Fibroblast of villous mesenchyme (primary cell): ENCODE measurements around the gene APOC3. TPM values are rescaled to one million over a fixed set of nuclear protein-coding genes. Genes with fewer than 3 reads are reported as not detected.

Experiments
- DNase-seq: peaks from one replicate; pipeline ENCODE4 v3.0.0-alpha.2; 2010; ENCODE audit warnings: low read depth
- H3K4me3 ChIP-seq: 2 replicates; pipeline ENCODE4 v1.5.1; 2011; ENCODE audit warnings: low read depth, mild to moderate bottlenecking, low read length
- total RNA-seq: library from RNA; depleted of rRNA; stranded (reverse); fragments of >200 nt; gene quantifications from 2 replicates; pipeline ENCODE4 v1.2.3, GENCODE V29; 2012
- TF ChIP-seq, protein P1 (sequence below): IDR thresholded peaks from 2 replicates; pipeline ENCODE4 v1.5.1; 2012; ENCODE audit warnings: low read depth, mild to moderate bottlenecking, low read length; ENCODE audit not compliant: insufficient read depth

Gene APOC3
- total RNA-seq, 1 donor, result not detected

DNA sequence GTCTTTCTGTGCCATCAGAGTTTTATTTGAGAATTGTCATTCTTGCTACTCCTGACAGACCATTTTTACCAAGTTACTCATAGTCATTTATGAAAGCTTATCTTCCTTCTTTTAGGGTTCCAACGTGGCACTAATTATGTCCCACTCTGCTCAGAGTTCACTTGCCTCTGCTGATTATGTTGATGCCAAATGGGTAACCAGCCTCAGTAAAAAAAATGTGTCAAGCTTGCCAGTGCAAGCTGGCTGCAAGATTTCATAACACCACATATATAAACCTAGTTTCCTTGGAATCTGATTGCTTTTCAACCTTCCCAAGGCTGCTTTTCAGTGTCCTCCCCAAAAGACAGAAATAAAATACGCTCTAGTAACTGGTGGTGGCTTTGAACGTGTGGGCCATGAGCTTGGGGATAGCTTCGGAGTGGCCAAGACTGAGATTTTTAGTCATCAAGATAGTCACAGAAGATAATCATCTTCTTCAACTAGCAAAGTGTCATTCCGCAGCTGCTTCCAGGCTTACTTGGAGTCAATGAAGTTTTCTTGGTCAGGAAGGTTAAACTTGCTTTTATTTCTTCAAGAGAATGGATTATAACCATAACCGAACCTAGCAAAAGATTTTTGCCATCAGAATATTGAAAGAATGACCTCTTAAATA, 37.2 kb downstream of the APOC3 start:
- TF ChIP-seq, protein P1, sequence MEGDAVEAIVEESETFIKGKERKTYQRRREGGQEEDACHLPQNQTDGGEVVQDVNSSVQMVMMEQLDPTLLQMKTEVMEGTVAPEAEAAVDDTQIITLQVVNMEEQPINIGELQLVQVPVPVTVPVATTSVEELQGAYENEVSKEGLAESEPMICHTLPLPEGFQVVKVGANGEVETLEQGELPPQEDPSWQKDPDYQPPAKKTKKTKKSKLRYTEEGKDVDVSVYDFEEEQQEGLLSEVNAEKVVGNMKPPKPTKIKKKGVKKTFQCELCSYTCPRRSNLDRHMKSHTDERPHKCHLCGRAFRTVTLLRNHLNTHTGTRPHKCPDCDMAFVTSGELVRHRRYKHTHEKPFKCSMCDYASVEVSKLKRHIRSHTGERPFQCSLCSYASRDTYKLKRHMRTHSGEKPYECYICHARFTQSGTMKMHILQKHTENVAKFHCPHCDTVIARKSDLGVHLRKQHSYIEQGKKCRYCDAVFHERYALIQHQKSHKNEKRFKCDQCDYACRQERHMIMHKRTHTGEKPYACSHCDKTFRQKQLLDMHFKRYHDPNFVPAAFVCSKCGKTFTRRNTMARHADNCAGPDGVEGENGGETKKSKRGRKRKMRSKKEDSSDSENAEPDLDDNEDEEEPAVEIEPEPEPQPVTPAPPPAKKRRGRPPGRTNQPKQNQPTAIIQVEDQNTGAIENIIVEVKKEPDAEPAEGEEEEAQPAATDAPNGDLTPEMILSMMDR, result no peak
- no peak for DNase-seq
- no peak overlapping the region for H3K4me3 ChIP-seq

DNA sequence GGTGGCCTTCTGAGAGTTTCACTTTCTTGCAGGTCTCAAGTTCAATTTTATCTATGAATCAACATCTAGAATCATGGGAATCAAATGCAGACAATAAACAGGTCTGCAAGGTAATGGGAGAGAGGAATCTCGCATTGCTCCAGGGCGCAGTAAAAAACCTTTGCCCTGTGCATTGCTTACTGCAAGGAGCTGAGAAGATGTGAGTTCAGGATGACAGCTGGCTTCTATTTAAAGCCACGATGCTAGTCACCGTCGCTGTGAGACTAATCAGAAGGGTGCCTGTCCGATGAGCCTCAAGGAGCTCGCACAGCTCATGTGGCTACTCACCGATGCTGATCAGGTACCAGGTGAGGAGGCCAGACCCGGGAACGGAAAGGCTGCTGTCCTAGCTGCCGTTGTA, 37.9 kb downstream of the APOC3 start:
- DNase-seq, result no peak
- TF ChIP-seq, protein P1, result no peak
- no peak overlapping the region for H3K4me3 ChIP-seq

DNA sequence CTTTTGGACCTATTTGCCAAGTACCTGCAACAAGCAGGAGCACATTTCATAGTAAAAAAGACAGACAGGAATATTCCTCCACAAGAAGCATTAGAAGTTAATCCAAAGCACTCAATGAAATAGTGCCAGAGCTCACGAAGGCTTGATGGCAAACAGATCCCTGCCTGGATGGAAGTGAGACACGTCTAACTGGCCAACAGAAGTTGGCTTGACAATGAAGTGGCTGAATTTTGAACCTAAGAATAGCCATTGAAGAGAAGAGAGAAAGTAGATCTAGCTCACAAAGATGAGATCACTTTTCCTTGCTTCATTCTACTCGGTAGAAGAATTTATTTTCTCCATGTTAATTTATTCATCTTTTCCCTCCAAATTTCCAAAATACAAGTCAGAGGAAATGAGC, 38.4 kb downstream of the APOC3 start:
- TF ChIP-seq, protein P1, result no peak
- no peak overlapping the region for H3K4me3 ChIP-seq
- DNase-seq, result no peak

DNA sequence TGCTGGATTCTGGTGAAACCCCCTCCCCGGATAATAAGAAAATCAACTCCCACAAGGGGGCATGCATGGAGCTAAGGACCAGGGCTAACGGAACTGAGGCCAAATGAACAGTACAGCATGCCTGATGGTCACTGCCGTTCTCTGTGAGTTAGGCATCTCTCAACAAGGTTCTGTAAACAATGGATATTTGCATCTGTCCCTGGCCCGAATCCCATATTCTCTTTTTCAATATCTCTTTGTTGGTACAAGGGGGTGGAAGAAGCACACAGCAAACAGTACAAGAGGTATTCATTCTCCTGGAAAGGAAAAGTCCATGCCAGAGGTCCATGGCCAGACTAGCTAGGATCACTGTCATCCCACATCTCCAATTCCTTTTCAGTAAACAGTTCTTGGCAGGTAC, 39.9 kb downstream of the APOC3 start:
- no peak for DNase-seq
- TF ChIP-seq, protein P1, result no peak
- no peak overlapping the region for H3K4me3 ChIP-seq

DNA sequence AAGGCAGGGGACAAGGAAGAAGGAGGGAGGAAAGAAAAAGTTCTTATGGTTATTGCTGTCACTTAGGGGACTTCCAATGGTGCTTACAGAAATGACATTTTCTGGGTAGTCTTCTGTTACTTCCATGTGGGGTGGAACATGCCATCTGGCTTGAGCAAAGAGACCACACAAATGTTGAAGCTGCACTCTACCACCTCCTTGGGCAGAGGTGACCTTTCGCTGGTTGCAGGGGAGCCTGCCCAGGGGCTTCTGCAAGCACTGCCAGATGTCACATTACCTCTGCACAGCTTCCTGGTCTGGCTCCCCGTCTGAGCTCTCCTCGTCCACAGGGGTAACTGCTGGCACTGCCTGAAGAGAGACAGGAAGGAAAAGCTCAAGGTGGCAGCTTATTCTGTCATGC, 40.3 kb downstream of the APOC3 start:
- TF ChIP-seq, protein P1, result no peak
- no peak for DNase-seq
- H3K4me3 ChIP-seq, result no peak overlapping the region

DNA sequence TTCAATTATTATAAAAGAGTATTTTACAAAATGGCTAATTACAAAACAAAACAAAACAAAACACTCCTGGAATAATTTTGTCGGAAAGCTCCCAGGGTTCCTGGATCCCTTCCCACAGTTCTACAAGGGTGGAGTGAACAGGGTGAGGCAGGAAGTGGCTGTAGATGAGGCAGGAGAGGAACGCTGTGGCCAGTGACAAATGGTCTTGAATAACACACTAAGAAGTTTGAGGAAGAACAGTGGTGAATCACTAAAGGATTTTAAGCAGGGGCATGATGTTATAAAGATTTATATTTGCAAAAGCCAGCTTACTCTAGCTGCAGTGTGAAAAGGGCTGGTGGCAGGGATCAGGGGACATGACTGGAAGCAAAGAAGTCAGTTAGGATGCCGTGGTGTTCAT, 41.5 kb downstream of the APOC3 start:
- TF ChIP-seq, protein P1, result no peak
- no peak overlapping the region for H3K4me3 ChIP-seq
- peak; percentile 69 for DNase-seq

DNA sequence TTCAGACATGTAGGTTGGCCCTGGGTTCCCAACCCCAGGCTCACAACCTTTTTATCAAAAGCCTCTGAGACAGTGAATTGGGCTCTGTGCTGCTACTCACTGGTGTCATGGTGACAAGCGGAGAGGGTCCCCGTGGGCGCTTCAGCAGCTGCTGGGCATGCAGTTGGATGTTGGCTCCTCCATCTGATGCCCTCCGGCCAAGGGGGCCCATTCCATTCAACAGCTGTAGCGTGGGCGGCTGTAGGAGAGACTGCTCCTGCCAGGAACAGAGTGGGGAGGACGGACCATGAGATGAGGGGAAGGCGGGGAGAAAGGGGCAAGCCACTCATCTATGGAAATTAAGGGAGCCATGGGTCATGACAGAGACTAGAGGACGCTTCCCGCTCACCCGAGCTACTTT, 43.7 kb downstream of the APOC3 start:
- no peak overlapping the region for H3K4me3 ChIP-seq
- DNase-seq, result no peak
- TF ChIP-seq, protein P1, result no peak
